ENCODE results near the gene JAML. TPM values are rescaled to one million over a fixed set of nuclear protein-coding genes. Genes with fewer than 3 reads are reported as not detected.

JAML gene
- total and polyA plus RNA-seq, 2 experiments from 2014 or later = 0.56 to 1.0 TPM

- TF ChIP-seq REST (IDR thresholded peaks at IDR 0.05; ENCODE audit: unreplicated experiment) = no peak
- no peak for TF ChIP-seq STAT1 (IDR thresholded peaks at IDR 0.05; ENCODE audit: unreplicated experiment)
- TF ChIP-seq NANOG (IDR thresholded peaks at IDR 0.05; ENCODE audit: borderline replicate concordance) = no peak
- TF ChIP-seq CTCF (conservative IDR thresholded peaks at IDR 0.05; ENCODE audit: low read depth in 2 of 2) = no peak
- no peak for TF ChIP-seq EZH2phosphoT487 (IDR thresholded peaks at IDR 0.05; ENCODE audit: unreplicated experiment)
Observed at GRCh38 chr11:118234833-118235232, 10.0 kb upstream of the JAML start (continued).

- Mint-ChIP-seq H3K27ac (no peak overlapping the region), H3K4me3 (no peak overlapping the region), H3K27me3 (ENCODE audit: insufficient read depth, low read depth, poor library complexity) (no peaks in the 10 kb centered on the region), H3K9me3 (no peaks in the 10 kb centered on the region), H3K4me1 (peaks cover 7% of the 10 kb centered on the region), H3K36me3 (ENCODE audit: low read depth) (no peaks in the 10 kb centered on the region)
- no peaks in the 10 kb centered on the region for H3K27me3 ChIP-seq (ENCODE audit: insufficient read depth)
- H3F3A ChIP-seq (replicated peaks; ENCODE audit: low read depth) = no peaks in the 10 kb centered on the region
- H3K4me1 ChIP-seq (ENCODE audit: insufficient read depth) = no peaks in the 10 kb centered on the region
- H4K20me1 ChIP-seq (replicated peaks; ENCODE audit: insufficient read depth) = no peaks in the 10 kb centered on the region
- ATAC-seq = no peak
- DNase-seq (ENCODE audit: low spot score) = no peak
- no peak overlapping the region for H2AFZ ChIP-seq
- H3K36me3 ChIP-seq (ENCODE audit: insufficient read depth) = no peaks in the 10 kb centered on the region
- no peak overlapping the region for H3K4me2 ChIP-seq
- H3K79me2 ChIP-seq (replicated peaks; ENCODE audit: insufficient read depth) = no peaks in the 10 kb centered on the region
- no peak overlapping the region for H3K4me3 ChIP-seq
- H3K27ac ChIP-seq (ENCODE audit: low read depth) = no peak overlapping the region
- no peaks in the 10 kb centered on the region for H3K9me2 ChIP-seq (ENCODE audit: insufficient read depth)
- no peak for TF ChIP-seq EZH2phosphoT487 (IDR thresholded peaks at IDR 0.05; ENCODE audit: unreplicated experiment)
- TF ChIP-seq CREB1 (CRISPR knock-in tag; IDR thresholded peaks at IDR 0.05; ENCODE audit: low read depth) = no peak
- no peak for TF ChIP-seq ZNF331 (CRISPR knock-in tag; IDR thresholded peaks at IDR 0.05; ENCODE audit: low read depth)
- TF ChIP-seq ETS1 (IDR thresholded peaks at IDR 0.05) = no peak
- TF ChIP-seq JUNB (IDR thresholded peaks at IDR 0.05; ENCODE audit: unreplicated experiment) = no peak
- TF ChIP-seq ZNF462 (CRISPR knock-in tag; IDR thresholded peaks at IDR 0.05) = no peak
- TF ChIP-seq POLR2AphosphoS5 (IDR thresholded peaks at IDR 0.05; ENCODE audit: low read depth) = no peak
- no peak for TF ChIP-seq ZNF114 (CRISPR knock-in tag; IDR thresholded peaks at IDR 0.05)
Observed at GRCh38 chr11:118233850-118234249, 9.0 kb upstream of the JAML start.
